Activated CD4-positive, alpha-beta T cell treated with anti-CD3 and anti-CD28 coated beads, Interleukin-2, Interleukin-4, amounts not matched to agents 100 ng/mL and 50 ng/mL, durations not matched to agents 16 hours and 8 hours (primary cell): Measurements from ENCODE around the gene LONP1.
"Not testable (repeated sequence)": the region's sequence is repeated elsewhere in the genome, so short reads cannot be mapped to it uniquely, and the experiment has no call there.

Experiments used
- DNase-seq: peaks from one replicate; pipeline ENCODE4 v3.0.0-alpha.2; 2020; ENCODE audit warnings: low spot score

Gene LONP1

GRCh38 chr19:5719961-5720790 lies at the start of gene LONP1, which contains the start of gene CATSPERD:
Gene LONP1, minus strand, starts transcription at chr19:5720146. Its CDS starts 14 bp downstream, at chr19:5720132.
Gene CATSPERD, plus strand, starts transcription at chr19:5720637. Its CDS starts 101 bp downstream, at chr19:5720738.
- DNase-seq = peak; percentile 99

GRCh38 chr19:5767949-5768348 lies 48.0 kb upstream of the LONP1 start:
- DNase-seq = no peak

- DNase-seq = no peak
Measured at GRCh38 chr19:5765220-5765619, 45.3 kb upstream of the LONP1 start.

GRCh38 chr19:5762608-5763217 lies 42.8 kb upstream of the LONP1 start:
- DNase-seq = no peak

GRCh38 chr19:5753743-5754142 lies 33.8 kb upstream of the LONP1 start:
- no peak for DNase-seq

GRCh38 chr19:5751709-5752108 lies 31.8 kb upstream of the LONP1 start:
- DNase-seq = no peak

GRCh38 chr19:5749505-5749904 lies 29.6 kb upstream of the LONP1 start:
- DNase-seq = no peak

- not testable (repeated sequence) for DNase-seq
Measured at GRCh38 chr19:5748920-5749319, 29.0 kb upstream of the LONP1 start.

- not testable (repeated sequence) for DNase-seq
Measured at GRCh38 chr19:5744999-5745398, 25.1 kb upstream of the LONP1 start.

- DNase-seq = no peak
Measured at GRCh38 chr19:5743630-5744029, 23.7 kb upstream of the LONP1 start.

GRCh38 chr19:5742051-5742450 lies 22.1 kb upstream of the LONP1 start:
- DNase-seq = no peak

GRCh38 chr19:5738423-5738822 lies 18.5 kb upstream of the LONP1 start:
- DNase-seq = no peak

- not testable (repeated sequence) for DNase-seq
Measured at GRCh38 chr19:5733172-5733571, 13.2 kb upstream of the LONP1 start.

GRCh38 chr19:5727453-5728050 lies 7.6 kb upstream of the LONP1 start:
- DNase-seq = no peak

- DNase-seq = no peak
Measured at GRCh38 chr19:5719274-5719960, 529 bp downstream of the LONP1 start.

- peak; percentile 84 for DNase-seq
Measured at GRCh38 chr19:5718579-5719273, 1.2 kb downstream of the LONP1 start.

- DNase-seq = no peak
Measured at GRCh38 chr19:5718037-5718578, 1.8 kb downstream of the LONP1 start.

GRCh38 chr19:5717215-5717935 lies 2.6 kb downstream of the LONP1 start:
- no peak for DNase-seq

GRCh38 chr19:5714816-5715215 lies 5.1 kb downstream of the LONP1 start:
- DNase-seq = no peak

GRCh38 chr19:5713228-5713627 lies 6.7 kb downstream of the LONP1 start:
- no peak for DNase-seq

- no peak for DNase-seq
Measured at GRCh38 chr19:5711713-5712161, 8.2 kb downstream of the LONP1 start.
